HG02763 (cell line): ENCODE measurements around the gene SMARCD2.
"Not testable (repeated sequence)": the region's sequence is repeated elsewhere in the genome, so short reads cannot be mapped to it uniquely, and the experiment has no call there.

Source experiments
- ATAC-seq: cut with Tn5 transposase; IDR thresholded peaks from one replicate; pipeline ENCODE4 v1.9.1; 2021; ENCODE audit warnings: mild to moderate bottlenecking, moderate library complexity; ENCODE audit not compliant: unreplicated experiment

SMARCD2 gene

DNA sequence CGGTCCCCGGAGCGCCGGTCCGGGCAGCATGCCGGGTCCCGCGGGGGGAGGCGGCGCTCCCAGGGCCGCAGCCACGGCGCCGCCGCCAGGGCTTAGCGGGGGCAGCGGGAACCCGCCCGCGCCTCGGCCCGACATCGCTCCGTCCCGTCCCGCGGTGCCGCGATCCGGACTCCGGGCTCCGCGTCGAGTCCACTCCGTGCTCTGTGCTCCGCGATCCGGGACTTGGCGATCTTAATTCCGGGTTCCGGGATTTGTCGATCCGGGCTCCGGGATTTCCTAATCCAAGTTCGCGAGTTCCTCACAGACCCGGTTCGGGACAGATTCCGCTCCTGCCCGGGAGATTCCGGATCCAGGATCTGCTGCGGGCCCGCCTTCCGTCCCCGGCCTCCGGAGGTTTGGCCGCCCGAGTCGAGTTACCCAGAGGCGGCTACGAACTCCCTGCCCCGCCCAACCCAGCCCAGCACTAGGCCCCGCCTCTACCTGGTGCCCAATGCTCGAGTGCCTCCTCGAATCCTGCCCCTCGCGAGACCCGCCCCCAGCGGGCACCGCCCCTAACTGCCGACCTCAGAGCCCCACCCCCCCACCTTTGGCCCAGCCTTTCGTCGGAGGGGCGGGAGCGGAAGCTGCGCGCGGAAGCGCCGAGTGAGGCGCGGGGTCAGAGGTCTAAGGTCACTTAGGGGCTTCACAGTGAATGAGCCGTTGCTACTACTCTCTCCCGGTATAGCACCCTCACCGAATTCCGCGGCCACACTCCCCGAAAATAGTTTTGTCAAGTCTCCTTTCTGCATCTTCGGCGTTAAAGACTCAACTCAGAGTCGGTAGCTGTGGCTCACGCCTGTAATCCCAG, at the start of gene SMARCD2:
Gene SMARCD2, minus strand, starts transcription at position 146 of the 847 bp plus-strand sequence. Its CDS starts 11 bp downstream, at position 135.
- ATAC-seq: peak; percentile 70

DNA sequence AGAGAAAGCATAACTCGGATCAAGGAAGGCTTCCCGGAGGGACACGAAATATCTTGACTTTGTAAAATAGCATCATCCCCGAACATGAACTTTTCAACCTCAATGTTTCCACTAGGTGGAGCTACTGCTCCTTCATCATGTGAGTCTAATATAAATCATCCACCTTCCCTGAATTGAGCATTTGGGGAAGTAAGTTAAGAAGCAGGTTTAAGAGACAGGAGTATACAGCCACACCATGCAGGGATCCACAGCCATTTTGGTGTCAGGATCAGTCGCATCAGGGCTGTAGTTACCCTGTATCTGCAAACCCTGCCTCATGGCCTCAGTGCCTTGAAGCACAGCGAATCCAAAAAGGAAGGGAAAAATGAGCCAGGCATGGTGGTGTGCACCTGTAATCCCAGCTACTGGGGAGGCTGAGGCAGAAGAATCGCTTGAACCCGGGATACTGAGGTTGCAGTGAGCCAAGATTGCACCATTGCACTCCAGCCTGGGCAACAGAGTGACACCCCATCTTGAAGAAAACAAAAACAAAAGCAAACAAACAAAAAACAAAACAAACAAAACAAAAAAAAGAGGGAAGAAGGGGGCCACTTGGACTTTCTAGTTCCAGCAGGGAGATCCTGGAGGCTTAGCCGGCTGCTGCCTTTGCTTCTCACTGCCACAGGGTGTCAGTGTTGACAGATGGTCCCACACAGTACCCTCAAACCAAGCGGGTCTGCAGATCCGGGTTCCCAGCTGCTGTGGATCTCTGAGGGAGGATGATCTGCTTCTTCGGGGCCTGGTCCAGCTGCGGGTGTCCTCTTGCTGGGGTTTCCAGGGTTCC, 46.8 kb upstream of the SMARCD2 start:
- not testable (repeated sequence) for ATAC-seq

DNA sequence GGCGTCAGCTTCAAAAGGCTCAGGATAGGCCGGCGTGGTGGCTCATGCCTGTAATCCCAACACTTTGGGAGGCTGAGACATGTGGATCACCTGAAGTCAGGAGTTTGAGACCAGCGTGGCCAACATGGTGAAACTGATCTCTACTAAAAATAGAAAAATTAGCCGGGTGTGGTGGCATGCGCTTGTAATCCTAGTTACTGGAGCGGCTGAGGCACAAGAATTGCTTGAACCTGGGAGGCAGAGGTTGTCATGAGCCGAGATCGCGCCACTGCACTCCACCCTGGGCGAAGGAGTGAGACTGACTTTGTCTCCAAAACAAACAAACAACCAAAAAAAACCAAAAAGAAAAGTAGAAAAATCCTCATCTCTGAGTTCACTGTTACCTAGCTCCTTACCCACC, 42.6 kb upstream of the SMARCD2 start:
- ATAC-seq: not testable (repeated sequence)

DNA sequence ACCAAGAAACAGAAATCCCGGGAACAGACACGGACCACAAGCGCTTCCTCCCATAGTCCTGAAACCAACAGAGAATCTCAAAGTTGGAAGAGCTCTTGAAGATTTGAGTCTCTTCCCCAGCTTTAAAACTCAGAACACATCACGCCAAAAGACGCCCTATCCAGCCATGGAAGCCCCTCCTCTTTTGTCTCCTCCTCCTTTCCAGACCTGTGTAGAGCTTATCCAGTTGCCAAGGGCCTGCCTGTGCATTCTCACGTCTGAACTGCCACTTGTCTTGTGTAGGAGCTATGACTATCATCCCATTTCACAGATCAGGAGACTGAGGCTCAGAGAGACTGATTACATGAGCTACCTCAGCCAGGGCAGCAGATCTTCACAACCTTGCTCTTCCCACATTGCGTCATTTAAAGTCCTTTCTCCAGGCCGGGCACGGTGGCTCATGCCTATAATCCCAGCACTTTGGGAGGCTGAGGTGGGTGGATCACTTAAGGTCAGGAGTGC, 40.2 kb upstream of the SMARCD2 start:
- ATAC-seq: not testable (repeated sequence)

DNA sequence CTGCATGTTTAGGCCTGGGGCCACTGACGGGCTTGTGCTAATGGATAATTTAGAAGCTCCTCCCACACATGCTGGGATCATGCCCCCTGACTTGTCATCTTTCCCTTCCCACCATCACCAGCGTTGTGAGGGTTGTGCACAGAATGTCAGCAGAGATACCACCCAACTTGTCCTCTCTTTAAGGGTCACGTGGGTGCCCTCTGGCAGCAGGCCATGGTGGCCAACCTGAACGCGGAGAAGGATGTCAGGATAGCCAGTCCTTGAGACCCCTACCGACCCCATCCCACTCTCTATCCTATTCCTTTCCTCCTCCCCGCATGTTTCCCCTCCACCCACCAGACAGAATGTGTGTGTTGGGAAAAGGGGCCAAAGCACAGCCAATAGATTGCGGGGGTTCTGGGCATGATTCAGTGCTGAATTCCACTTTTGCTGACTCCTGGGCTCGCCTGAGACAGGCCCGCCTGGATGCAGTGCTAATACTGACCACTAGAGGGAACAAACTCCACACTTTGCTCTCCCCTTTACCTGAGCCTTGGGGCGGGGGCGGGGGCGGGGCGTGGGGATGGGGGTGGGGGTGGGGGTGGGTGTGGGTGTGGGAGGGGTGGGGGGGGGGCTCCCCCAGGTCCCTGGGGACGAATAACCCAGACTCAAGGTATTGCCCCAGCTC, 39.6 kb upstream of the SMARCD2 start, which contains the start of gene GH2:
Gene GH2, minus strand, starts transcription at position 10 of the 667 bp plus-strand sequence. CDS start 143 bp downstream, outside the sequence.
- ATAC-seq: no peak

DNA sequence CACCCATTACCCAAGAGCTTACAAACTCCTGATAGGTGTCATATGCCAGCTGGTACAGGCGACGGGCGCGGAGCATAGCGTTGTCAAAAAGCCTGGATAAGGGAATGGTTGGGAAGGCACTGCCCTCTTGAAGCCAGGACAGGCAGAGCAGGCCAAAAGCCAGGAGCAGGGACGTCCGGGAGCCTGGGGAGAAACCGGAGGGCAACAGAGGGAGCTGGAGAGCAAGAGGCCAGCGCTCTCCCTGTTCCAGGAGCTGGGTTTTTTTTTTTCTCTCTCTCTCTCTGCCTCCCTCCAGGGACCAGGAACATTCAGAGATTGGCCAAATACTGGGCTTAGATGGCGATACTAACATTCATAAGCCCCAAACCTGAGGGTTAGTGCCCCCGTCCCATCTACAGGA, 38.9 kb upstream of the SMARCD2 start:
- not testable (repeated sequence) for ATAC-seq

DNA sequence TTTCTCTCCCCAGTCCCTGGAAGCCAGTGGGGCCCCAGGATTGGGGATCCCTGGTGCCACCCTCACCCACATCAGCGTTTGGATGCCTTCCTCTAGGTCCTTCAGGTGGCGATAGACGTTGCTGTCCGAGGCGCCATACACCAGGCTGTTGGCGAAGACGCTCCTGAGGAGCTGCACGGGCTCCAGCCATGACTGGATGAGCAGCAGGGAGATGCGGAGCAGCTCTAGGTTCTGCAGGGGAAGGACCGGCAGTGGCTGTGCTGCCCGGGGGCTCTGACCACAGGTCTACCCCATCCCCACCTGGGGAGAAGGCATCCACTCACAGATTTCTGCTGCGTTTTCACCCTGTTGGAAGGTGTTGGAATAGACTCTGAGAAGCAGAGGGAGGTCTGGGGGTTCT, 38.2 kb upstream of the SMARCD2 start:
- ATAC-seq: no peak

DNA sequence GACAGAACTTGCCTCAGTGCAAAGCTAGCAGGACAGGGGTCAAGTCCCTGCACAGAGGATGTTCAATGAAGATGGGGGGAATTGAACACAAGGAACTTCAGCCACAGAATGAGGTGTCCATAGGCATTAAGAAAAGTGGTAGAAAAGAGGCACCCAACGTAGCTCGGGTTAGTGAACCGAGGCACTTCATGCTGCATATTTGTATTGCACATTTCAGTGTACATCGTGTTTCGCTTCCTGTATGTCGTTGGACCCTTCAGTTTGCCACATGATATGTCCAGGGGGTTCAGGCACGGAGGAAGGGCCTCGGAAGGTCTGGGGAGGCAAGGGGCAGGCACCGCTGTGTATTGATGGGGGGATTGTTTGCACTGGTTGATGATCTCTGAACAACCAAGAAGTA, 35.9 kb upstream of the SMARCD2 start:
- not testable (repeated sequence) for ATAC-seq

DNA sequence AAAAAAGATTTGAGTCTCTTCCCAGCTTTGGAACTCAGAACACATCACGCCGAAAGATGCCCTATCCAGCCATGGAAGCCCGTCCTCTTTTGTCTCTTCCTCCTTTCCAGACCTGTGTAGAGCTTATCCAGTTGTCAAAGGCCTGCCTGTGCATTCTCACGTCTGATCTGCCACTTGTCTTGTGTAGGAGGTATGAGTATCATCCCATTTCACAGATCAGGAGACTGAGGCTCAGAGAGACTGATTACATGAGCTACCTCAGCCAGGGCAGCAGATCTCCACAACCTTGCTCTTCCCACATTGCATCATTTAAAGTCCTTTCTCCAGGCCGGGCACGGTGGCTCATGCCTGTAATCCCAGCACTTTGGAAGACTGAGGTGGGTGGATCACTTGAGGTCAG, 32.2 kb upstream of the SMARCD2 start:
- ATAC-seq: not testable (repeated sequence)

DNA sequence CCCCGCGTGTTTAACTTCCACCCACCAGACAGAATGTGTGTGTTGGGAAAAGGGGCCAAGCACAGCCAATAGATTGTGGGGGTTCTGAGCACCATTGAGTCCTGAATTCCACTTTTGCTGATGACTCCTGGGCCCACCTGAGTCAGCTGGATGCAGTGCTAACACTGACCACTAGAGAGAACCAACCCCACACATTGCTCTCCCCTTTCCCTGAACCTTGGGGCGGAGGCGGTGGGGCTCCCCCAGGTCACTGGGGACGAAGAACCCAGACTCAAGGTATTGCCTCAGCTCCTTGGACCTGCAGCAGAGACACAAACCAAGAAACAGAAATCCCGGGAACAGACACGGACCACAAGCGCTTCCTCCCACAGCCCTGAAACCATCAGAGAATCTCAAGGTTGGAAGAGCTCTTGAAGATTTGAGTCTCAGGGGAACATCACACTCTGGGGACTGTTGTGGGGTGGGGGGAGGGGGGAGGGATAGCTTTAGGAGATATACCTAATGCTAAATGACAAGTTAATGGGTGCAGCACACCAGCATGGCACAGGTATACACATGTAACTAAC, 31.7 kb upstream of the SMARCD2 start:
- ATAC-seq: not testable (repeated sequence)

DNA sequence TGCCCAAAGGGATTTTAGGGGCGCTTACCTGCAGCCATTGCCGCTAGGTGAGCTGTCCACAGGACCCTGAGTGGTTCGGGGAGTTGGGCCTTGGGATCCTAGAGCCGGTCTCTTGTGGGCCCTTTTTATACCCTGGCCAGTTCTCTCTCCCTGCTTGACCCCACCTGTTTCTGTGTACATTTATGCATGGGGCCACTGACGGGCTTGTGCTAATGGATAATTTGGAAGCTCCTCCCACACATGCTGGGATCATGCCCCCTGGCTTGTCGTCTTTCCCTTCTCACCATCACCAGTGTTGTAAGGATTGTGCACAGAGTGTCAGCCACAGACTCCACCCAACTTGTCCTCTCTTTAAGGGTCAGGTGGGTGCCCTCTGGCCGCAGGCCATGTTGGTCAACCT, 31.1 kb upstream of the SMARCD2 start, which contains the start of gene CSH2:
Gene CSH2, minus strand, starts transcription at position 101 of the 400 bp plus-strand sequence. Its CDS starts 63 bp downstream, at position 38.
- not testable (repeated sequence) for ATAC-seq

DNA sequence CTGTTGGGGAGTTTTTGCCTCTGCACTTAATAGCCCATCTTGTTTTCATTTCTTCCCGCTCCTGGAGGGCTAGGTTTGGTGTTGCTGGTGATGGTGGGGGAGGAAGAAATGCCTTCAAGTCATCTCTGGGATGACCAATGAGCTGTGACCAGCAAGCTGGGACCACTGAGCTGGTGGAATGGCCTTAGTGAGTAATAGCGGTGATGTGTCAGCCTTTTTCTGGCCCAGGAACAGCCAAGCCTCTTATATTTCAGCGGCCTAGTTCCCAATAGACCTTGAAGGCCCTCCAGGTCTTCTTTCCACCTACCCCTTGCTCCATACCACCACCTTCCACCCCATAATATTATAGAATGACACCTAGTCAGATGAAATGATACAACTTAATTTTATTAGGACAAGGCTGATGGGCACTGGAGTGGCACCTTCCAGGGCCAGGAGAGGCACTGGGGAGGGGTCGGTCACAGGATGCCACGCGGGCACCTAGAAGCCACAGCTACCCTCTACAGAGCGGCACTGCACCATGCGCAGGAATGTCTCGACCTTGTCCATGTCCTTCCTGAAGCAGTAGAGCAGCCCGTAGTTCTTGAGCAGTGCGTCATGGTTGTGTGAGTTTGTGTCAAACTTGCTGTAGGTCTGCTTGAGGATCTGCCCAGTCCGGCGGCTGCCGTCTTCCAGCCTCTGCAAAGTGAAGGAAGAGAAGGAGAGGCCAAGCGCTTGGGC, 29.3 kb upstream of the SMARCD2 start:
- ATAC-seq: not testable (repeated sequence)

DNA sequence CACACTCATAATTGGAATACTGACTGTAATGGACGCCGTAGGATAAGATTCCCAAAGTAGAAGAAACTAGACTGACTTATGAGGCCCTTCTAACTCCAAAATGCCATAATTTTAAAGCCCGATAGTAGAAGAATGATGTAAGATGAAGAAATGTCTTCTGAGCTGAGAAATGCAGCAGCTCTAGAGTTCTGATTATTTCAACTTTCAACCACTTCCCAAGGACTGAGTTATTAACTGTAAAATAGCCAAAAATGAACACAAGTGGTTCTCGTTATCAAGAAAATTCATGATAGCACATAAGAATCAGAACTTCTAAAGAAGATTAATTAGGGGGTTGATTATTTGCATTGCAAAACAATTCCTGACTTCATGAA, 27.8 kb upstream of the SMARCD2 start:
- not testable (repeated sequence) for ATAC-seq

DNA sequence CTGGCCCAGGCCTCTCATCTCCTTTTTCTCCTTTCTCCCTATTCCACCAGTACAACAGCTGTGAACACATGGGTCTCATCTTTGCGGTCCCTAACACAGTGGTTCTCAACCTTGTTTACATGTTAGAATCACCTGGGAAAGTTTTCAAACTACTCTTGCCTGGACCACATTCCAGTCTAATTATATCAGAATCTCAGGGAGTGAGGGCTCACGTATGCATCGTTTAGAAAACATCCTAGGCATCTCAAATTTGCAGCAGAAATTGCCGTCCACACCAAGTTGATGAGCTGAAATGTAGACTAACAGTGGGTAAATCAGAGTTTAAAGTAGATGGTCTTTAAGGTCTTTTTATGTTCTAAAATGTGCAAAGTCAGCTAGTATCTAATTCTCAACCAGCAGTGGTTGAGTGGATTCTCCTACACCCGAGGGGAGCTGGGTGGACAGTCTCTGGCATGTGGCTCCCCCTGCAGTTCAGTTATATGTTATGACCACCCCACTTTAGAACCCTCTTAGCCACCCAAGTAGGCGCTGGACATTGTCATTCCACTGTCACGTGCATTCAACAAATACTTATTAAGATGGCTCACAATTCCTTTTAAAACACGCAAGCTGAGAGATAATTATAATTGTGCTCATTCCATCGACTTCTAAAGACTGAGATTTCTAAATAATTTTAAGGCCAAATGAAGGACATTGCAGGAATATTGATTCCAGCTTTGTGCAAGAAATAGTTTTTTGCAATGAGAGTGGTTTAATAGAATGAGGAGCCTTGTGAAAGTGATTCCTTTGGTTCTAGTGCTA, 27.2 kb upstream of the SMARCD2 start:
- not testable (repeated sequence) for ATAC-seq

DNA sequence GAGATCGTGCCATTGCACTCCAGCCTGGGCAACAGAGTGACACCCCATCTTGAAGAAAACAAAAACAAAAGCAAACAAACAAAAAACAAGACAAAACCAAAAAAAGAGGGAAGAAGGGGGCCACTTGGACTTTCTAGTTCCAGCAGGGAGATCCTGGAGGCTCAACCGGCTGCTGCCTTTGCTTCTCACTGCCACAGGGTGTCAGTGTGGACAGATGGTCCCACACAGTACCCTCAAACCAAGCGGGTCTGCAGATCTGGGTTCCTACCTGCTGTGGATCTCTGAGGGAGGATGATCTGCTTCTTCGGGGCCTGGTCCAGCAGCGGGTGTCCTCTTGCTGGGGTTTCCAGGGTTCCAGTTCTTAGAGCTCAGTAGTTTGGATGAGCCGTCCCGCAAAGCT, 24.1 kb upstream of the SMARCD2 start:
- ATAC-seq: not testable (repeated sequence)

DNA sequence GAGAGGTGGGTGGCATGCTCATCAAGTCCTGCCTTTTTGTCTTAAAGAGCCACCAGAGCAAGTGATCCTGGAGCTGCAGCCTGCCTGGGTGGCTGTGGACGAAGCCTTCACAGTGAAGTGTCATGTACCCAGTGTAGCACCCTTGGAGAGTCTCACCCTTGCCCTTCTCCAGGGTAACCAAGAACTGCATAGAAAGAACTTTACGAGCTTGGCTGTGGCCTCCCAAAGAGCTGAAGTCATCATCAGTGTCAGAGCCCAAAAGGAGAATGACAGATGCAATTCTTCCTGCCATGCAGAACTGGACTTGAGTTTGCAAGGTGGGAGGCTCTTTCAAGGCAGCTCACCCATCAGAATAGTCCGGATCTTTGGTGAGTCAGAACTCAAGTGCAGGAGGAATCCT, 16.8 kb upstream of the SMARCD2 start:
- no peak for ATAC-seq

DNA sequence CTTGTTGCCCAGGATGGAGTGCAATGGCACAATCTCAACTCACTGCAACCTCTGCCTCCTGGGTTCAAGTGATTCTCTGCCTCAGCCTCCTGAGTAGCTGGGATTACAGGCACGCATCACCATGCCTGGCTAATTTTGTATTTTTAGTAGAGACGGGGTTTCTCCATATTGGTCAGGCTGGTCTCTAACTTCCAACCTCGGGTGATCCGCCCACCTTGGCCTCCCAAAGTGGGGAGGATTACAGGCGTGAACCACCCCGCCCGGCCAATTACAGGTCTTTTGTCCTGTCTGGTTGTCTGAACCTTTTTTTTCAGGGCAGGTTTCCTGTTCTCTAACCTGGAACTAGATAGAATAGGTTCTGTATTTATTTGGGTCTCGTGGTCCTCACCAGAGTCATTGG, 13.9 kb upstream of the SMARCD2 start:
- ATAC-seq: not testable (repeated sequence)

DNA sequence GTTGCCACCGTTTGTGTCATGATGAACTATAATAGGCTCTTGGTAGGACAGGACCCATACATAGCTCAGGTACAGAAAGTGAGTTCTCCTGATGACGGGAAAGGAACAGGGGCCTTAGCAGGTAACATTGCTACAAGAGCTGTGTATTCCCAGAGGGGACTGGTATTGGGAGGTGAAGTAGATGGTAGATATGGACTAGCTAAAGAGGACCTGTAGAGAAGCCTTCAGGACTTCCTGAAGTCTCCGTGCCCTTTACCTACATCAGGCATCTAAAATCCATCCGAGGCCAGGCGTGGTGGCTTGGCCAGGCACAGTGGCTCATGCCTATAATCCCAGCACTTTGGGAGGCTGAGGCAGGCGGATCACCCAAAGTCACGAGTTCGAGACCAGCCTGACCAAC, 12.7 kb upstream of the SMARCD2 start:
- ATAC-seq: no peak

DNA sequence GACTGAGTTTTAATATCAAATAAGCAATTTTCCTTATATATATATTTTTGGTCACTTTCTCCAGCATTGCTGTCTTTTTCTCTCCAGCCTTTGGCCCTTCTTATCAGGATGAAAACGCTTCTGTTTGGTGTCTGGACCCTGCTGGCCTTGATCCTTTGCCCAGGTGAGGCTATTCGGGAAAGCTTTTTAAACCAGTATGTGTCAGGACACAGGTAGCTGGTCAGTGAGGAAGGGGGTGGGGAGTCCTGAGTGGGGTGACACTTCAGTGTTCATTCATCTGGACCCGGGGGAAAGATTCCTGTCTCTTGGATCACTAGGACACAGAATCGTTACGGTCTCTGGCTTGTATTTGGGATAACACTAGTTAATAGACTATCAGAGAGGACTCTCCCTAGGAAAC, 12.2 kb upstream of the SMARCD2 start:
- ATAC-seq: no peak
